OCI-LY1 (cell line): ENCODE measurements around the gene NT5C2.
"Not testable (repeated sequence)": the region's sequence is repeated elsewhere in the genome, so short reads cannot be mapped to it uniquely, and the experiment has no call there.

Experiments
- H2AFZ ChIP-seq: fragments of 200-600 bp; sonication (generic), shearing (Covaris generic); 2 replicates; pipeline ENCODE4 v1.6.0; 2014; ENCODE audit warnings: antibody characterized with exemption, mild to moderate bottlenecking, low read length
- H3F3A ChIP-seq: fragments of 200-600 bp; sonication (generic), shearing (Covaris generic); 2 replicates; pipeline ENCODE4 v1.6.0; 2014; ENCODE audit warnings: mild to moderate bottlenecking, antibody characterized with exemption, low read length, moderate library complexity; ENCODE audit not compliant: insufficient read depth
- H3K27ac ChIP-seq: fragments of 200-600 bp; sonication (generic); 2 replicates; pipeline ENCODE4 v1.5.1; 2014; ENCODE audit warnings: low read length, mixed run types, mild to moderate bottlenecking, low read depth; ENCODE audit not compliant: poor library complexity, severe bottlenecking
- H3K27me3 ChIP-seq: fragments of 200-600 bp; sonication (generic); 2 replicates; pipeline ENCODE4 v1.6.0; 2014; ENCODE audit warnings: antibody characterized with exemption, mild to moderate bottlenecking, low read length, moderate library complexity; ENCODE audit not compliant: insufficient read depth
- H3K36me3 ChIP-seq: fragments of 200-600 bp; sonication (generic); 2 replicates; pipeline ENCODE4 v1.6.1; 2014; ENCODE audit warnings: mild to moderate bottlenecking, antibody characterized with exemption, low read length, moderate library complexity, mixed read lengths; ENCODE audit not compliant: insufficient read depth
- H3K4me1 ChIP-seq: fragments of 200-600 bp; sonication (generic); 2 replicates; pipeline ENCODE4 v1.5.1; 2014; ENCODE audit warnings: mild to moderate bottlenecking, low read length, moderate library complexity; ENCODE audit not compliant: insufficient read depth, severe bottlenecking
- H3K4me2 ChIP-seq: fragments of 200-600 bp; sonication (generic), shearing (Covaris generic); 2 replicates; pipeline ENCODE4 v1.6.1; 2014; ENCODE audit warnings: low read length
- H3K4me3 ChIP-seq: fragments of 200-600 bp; sonication (generic); 2 replicates; pipeline ENCODE4 v1.5.1; 2014; ENCODE audit warnings: low read length, low read depth, mild to moderate bottlenecking, mixed read lengths; ENCODE audit not compliant: poor library complexity, severe bottlenecking
- H3K79me2 ChIP-seq: fragments of 200-600 bp; shearing (Covaris generic); 2 replicates; pipeline ENCODE4 v1.6.1; 2016; ENCODE audit warnings: mixed run types, low read length, mixed read lengths; ENCODE audit not compliant: insufficient read depth
- H3K9ac ChIP-seq: fragments of 200-600 bp; sonication (generic), shearing (Covaris generic); 2 replicates; pipeline ENCODE4 v1.6.1; 2014; ENCODE audit warnings: mild to moderate bottlenecking, low read length, mixed read lengths
- H3K9me2 ChIP-seq: fragments of 200-600 bp; sonication (generic), shearing (Covaris generic); 2 replicates; pipeline ENCODE4 v1.6.1; 2014; ENCODE audit warnings: low read depth, mild to moderate bottlenecking, low read length, mixed read lengths
- H3K9me3 ChIP-seq: fragments of 200-600 bp; shearing (Covaris generic); 2 replicates; pipeline ENCODE4 v1.6.1; 2014; ENCODE audit warnings: low read length, mixed read lengths
- H4K20me1 ChIP-seq: fragments of 200-600 bp; sonication (generic), shearing (Covaris generic); 2 replicates; pipeline ENCODE4 v1.6.0; 2016; ENCODE audit warnings: mild to moderate bottlenecking, low read length; ENCODE audit not compliant: insufficient read depth
- CTCF ChIP-seq: fragments of 200-600 bp; sonication (generic), shearing (Covaris generic); IDR thresholded peaks from 2 replicates; pipeline ENCODE4 v1.5.1; 2017; ENCODE audit warnings: mild to moderate bottlenecking, antibody characterized with exemption, low read length, moderate library complexity, mixed read lengths
- EZH2 ChIP-seq: fragments of 200-600 bp; sonication (generic), shearing (Covaris generic); IDR thresholded peaks from 2 replicates; pipeline ENCODE4 v1.8.0; 2017; ENCODE audit warnings: borderline replicate concordance, mixed run types, mild to moderate bottlenecking, antibody characterized with exemption, low read length, moderate library complexity, mixed read lengths

The NT5C2 gene

GRCh38 chr10:103193820-103194529 lies 903 bp upstream of the NT5C2 start:
- peak overlapping the region; percentile 98 for H3K4me3 ChIP-seq
- no peak overlapping the region for H3K27ac ChIP-seq

DNA sequence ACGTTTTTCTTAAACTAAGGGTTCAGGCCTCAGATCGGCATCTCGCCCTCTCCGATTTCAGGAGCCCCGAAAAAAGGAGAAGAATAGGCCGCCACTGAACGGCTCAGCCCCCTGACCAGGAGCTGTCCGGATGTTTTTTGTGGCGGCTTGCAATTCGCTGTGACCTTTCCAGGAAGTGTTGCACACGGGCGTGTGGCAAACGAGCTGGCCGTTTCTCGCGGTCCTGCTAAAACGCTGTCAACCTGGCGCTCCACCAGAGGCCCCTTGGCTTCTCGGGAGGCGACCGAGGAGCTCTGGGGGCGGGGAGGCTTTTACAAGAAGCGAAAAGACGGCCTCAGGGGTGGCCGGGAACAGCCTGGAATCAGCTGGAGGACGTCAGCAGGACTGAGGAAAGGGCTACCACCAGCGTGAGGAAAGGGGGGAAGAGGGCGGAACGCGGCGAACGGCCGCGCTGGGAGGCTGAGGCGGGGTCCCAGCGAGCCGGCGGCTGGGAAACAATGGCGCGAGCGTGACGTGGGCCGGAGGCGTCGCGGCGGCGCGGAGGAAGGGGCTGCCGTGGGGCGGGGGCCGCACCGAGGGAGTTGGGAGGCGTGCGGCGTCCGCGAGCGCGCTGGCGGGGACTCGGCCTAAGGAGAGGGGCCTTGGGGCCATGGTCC lies 493 bp downstream of the NT5C2 start:
- H3K9me3 ChIP-seq, result no peaks in the 10 kb centered on the region
- no peaks in the 10 kb centered on the region for H4K20me1 ChIP-seq
- H3K36me3 ChIP-seq, result peaks cover 14% of the 10 kb centered on the region; the same call in 1 of the 2 replicates
- H2AFZ ChIP-seq, result no peak overlapping the region
- H3K4me3 ChIP-seq, result peak overlapping the region; percentile 98
- peaks cover 41% of the 10 kb centered on the region for H3K4me1 ChIP-seq
- H3K27me3 ChIP-seq, result no peaks in the 10 kb centered on the region
- H3K9ac ChIP-seq, result peak overlapping the region; percentile 97
- no peaks in the 10 kb centered on the region for H3K9me2 ChIP-seq
- H3K27ac ChIP-seq, result peak overlapping the region; percentile 69
- no peak for TF ChIP-seq CTCF
- no peak for TF ChIP-seq EZH2
- H3K79me2 ChIP-seq, result peaks cover 50% of the 10 kb centered on the region
- peak overlapping the region; percentile 79 for H3K4me2 ChIP-seq
- no peaks in the 10 kb centered on the region for H3F3A ChIP-seq

More at GRCh38 chr10:103193820-103194529, 903 bp upstream of the NT5C2 start:
- H3K36me3 ChIP-seq, result 0 out of 2 replicates have a peak, but pooled peaks cover 4% of the 10 kb centered on the region
- H3K9me3 ChIP-seq, result no peaks in the 10 kb centered on the region
- H3K27me3 ChIP-seq, result no peaks in the 10 kb centered on the region
- H2AFZ ChIP-seq, result no peak overlapping the region
- no peaks in the 10 kb centered on the region for H4K20me1 ChIP-seq
- H3K9ac ChIP-seq, result peak overlapping the region; percentile 60
- no peaks in the 10 kb centered on the region for H3F3A ChIP-seq
- H3K4me2 ChIP-seq, result peak overlapping the region; percentile 79
- H3K4me1 ChIP-seq, result peaks cover 32% of the 10 kb centered on the region
- H3K9me2 ChIP-seq, result no peaks in the 10 kb centered on the region
- H3K79me2 ChIP-seq, result peaks cover 36% of the 10 kb centered on the region
- TF ChIP-seq EZH2, result no peak
- TF ChIP-seq CTCF, result no peak

DNA sequence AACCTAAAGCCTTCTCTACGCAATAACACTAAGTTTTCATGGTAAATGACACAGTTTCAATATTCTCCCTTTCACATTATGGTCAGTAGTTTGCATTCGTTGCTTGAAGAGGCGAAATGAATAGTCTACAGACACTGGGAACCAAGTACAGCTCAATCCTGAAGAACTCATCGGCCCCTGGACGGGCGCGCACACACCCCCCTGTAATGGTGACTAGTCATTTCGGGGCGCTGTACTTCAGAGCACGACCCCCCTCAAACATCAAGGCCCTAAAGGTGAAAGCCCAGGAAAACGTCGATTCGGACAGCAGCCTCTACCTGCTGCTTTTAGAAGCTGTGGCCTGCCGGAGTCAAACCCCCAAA lies 1.0 kb downstream of the NT5C2 start:
- H3K4me1 ChIP-seq, result peaks cover 44% of the 10 kb centered on the region
- H3F3A ChIP-seq, result no peaks in the 10 kb centered on the region
- no peaks in the 10 kb centered on the region for H3K9me2 ChIP-seq
- no peaks in the 10 kb centered on the region for H4K20me1 ChIP-seq
- peak overlapping the region; percentile 97 for H3K9ac ChIP-seq
- H3K36me3 ChIP-seq, result peaks cover 14% of the 10 kb centered on the region; the same call in 1 of the 2 replicates
- TF ChIP-seq CTCF (no peak), EZH2 (no peak)
- H3K27me3 ChIP-seq, result no peaks in the 10 kb centered on the region
- H3K27ac ChIP-seq, result peak overlapping the region; percentile 69
- peak overlapping the region; percentile 79 for H3K4me2 ChIP-seq
- peaks cover 55% of the 10 kb centered on the region for H3K79me2 ChIP-seq
- peak overlapping the region; percentile 98 for H3K4me3 ChIP-seq
- H2AFZ ChIP-seq, result no peak overlapping the region
- H3K9me3 ChIP-seq, result no peaks in the 10 kb centered on the region

DNA sequence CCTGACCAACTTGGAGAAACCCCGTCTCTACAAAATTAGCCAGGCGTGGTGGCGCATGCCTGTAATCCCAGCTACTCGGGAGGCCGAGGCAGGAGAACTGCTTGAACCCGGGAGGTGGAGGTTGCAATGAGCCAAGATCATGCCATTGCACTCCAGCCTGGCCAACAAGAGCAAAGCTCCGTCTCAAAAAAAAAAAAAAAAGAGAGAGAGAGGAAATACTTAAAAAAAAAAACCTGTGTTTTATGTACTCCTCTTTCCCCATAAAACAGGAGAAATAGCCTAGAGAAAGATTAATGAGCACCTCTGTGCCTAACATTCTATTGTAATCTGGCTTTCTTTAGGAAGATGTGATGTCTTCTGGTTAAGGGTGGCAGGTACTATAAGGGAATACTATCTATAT lies 1.9 kb downstream of the NT5C2 start:
- H4K20me1 ChIP-seq, result not testable (repeated sequence)

More for the DNA sequence above, 1.9 kb downstream of the NT5C2 start:
- Histone ChIP-seq H3K4me3 (peak overlapping the region; percentile 98), H3K27ac (peak overlapping the region; percentile 69), H3K79me2 (peaks cover 64% of the 10 kb centered on the region), H3K4me1 (peaks cover 52% of the 10 kb centered on the region), H3K4me2 (peak overlapping the region; percentile 79), H3K36me3 (peaks cover 14% of the 10 kb centered on the region; the same call in 1 of the 2 replicates), H3K9ac (peak overlapping the region; percentile 97)
- not testable (repeated sequence) for H3K27me3 ChIP-seq, H3F3A ChIP-seq, H2AFZ ChIP-seq, H3K9me3 ChIP-seq, H3K9me2 ChIP-seq
